PC-3 (cell line): ENCODE results near the gene CDC34. TPM values are rescaled to one million over a fixed set of nuclear protein-coding genes. Genes with fewer than 3 reads are reported as not detected.

Source experiments
- ATAC-seq: fragments of 200-7000 bp; cut with Tn5 transposase; 2 replicates; pipeline ENCODE4 v1.9.1; 2020; ENCODE audit warnings: mild to moderate bottlenecking, moderate library complexity
- BruUV-seq: library from RNA; stranded (reverse); fragments of 400-500 nt; replicated peaks from 2 replicates; lab custom pipeline; 2021; lab: Mats Ljungman, UMichigan
- CTCF ChIA-PET: fragments of 300-600 bp; sonication (Branson Sonifier 250); formaldehyde crosslinking; loops from one replicate; lab custom pipeline; 2022; ENCODE audit warnings: antibody characterized with exemption; lab: Charles Lee
- POLR2A ChIA-PET: fragments of 300-600 bp; sonication (Branson Sonifier 250); formaldehyde crosslinking; loops from one replicate; lab custom pipeline; 2022; ENCODE audit warnings: antibody characterized with exemption; ENCODE audit not compliant: unreplicated experiment; lab: Charles Lee
- DNase-seq: peaks from one replicate; pipeline ENCODE4 v3.0.0-alpha.2; 2015
- H2AFZ ChIP-seq: fragments of 300-600 bp; sonication (generic); 2 replicates; pipeline ENCODE4 v1.6.0; 2016; ENCODE audit warnings: antibody characterized with exemption, low read length
- H3F3A ChIP-seq: fragments of 300-600 bp; sonication (generic); one replicate; pipeline ENCODE4 v1.6.0; 2017; ENCODE audit warnings: antibody characterized with exemption, low read length, control low read depth, mild to moderate bottlenecking; ENCODE audit not compliant: unreplicated experiment
- H3K27ac ChIP-seq: fragments of 300-600 bp; sonication (generic); 2 replicates; pipeline ENCODE4 v1.5.1; 2016; ENCODE audit warnings: mild to moderate bottlenecking, low read length
- H3K27me3 ChIP-seq: fragments of 300-600 bp; sonication (generic); 2 replicates; pipeline ENCODE4 v1.6.1; 2016; ENCODE audit warnings: low read length, mixed read lengths
- H3K36me3 ChIP-seq: fragments of 300-600 bp; sonication (generic); 2 replicates; pipeline ENCODE4 v1.6.1; 2016; ENCODE audit warnings: low read depth, mixed run types, low read length, mixed read lengths
- H3K4me1 ChIP-seq: fragments of 300-600 bp; sonication (generic); 2 replicates; pipeline ENCODE4 v1.5.1; 2016; ENCODE audit warnings: low read length; ENCODE audit not compliant: insufficient read depth
- H3K4me2 ChIP-seq: fragments of 300-600 bp; sonication (generic); 2 replicates; pipeline ENCODE4 v1.6.0; 2016; ENCODE audit warnings: low read length
- H3K4me3 ChIP-seq: fragments of 300-600 bp; sonication (generic); 2 replicates; pipeline ENCODE4 v1.5.1; 2016; ENCODE audit warnings: mild to moderate bottlenecking, low read length, mixed read lengths
- H3K79me2 ChIP-seq: fragments of 300-600 bp; sonication (generic); 2 replicates; pipeline ENCODE4 v1.6.1; 2017; ENCODE audit warnings: low read length, mixed read lengths
- H3K9ac ChIP-seq: fragments of 300-600 bp; sonication (generic); 2 replicates; pipeline ENCODE4 v1.6.0; 2016; ENCODE audit warnings: mild to moderate bottlenecking, low read length
- H3K9me2 ChIP-seq: fragments of 300-600 bp; sonication (generic); replicated peaks from 2 replicates; pipeline ENCODE4 v1.6.1; 2016; ENCODE audit warnings: mixed run types, low read length, mixed read lengths
- H3K9me3 ChIP-seq: fragments of 300-600 bp; sonication (generic); 2 replicates; pipeline ENCODE4 v1.6.1; 2016; ENCODE audit warnings: low read length, mixed read lengths
- H4K20me1 ChIP-seq: fragments of 300-600 bp; sonication (generic); 2 replicates; pipeline ENCODE4 v1.6.1; 2016; ENCODE audit warnings: low read length, mixed read lengths
- CTCF ChIP-seq: fragments of 300-600 bp; sonication (generic); conservative IDR thresholded peaks from 2 replicates; pipeline ENCODE4 v1.5.1; 2017; ENCODE audit warnings: antibody characterized with exemption, low read depth, mild to moderate bottlenecking, low read length
- EZH2 ChIP-seq: fragments of 300-600 bp; sonication (generic); IDR thresholded peaks from one replicate; pipeline ENCODE4 v1.6.1; 2017; ENCODE audit warnings: antibody characterized with exemption, mild to moderate bottlenecking, low read length; ENCODE audit not compliant: unreplicated experiment
- EZH2phosphoT487 ChIP-seq: fragments of 300-600 bp; sonication (generic); IDR thresholded peaks from 2 replicates; pipeline ENCODE4 v1.6.1; 2018; ENCODE audit warnings: mild to moderate bottlenecking, antibody characterized with exemption, low read length, borderline replicate concordance
- intact Hi-C: fragments of 100-400 bp; cut with micrococcal nuclease; formaldehyde crosslinking; loops from 2 replicates; pipeline ENCODE4 v1.9.0; 2023
- total RNA-seq: library from RNA; depleted of rRNA; stranded (reverse); fragments of >200 nt; gene quantifications from 2 replicates; pipeline ENCODE4 v1.2.3, GENCODE V29; 2014

Gene CDC34
- total RNA-seq, 1 experiment from 2014 or later, result 119 TPM

GRCh38 chr19:581399-582111 is 50.0 kb downstream of the CDC34 start:
- Histone ChIP-seq H3K9me3 (no peaks in the 10 kb centered on the region), H3K9ac (no peak overlapping the region), H3K9me2 (no peaks in the 10 kb centered on the region), H4K20me1 (peaks cover 28% of the 10 kb centered on the region), H2AFZ (no peak overlapping the region), H3K4me3 (no peak overlapping the region), H3K27ac (no peak overlapping the region), H3K4me2 (no peak overlapping the region), H3K79me2 (peaks cover 39% of the 10 kb centered on the region), H3K4me1 (peaks cover 5% of the 10 kb centered on the region), H3K36me3 (no peaks in the 10 kb centered on the region; the same call in 1 of the 2 replicates), H3K27me3 (no peaks in the 10 kb centered on the region), H3F3A (no peaks in the 10 kb centered on the region)
- DNase-seq (no peak), ATAC-seq (no peak)
- ChIA-PET POLR2A (no interaction called here), CTCF (no interaction called here)
- no TSS peak for BruUV-seq
- no peak for TF ChIP-seq EZH2phosphoT487
- TF ChIP-seq EZH2, result no peak
- TF ChIP-seq CTCF, result no peak
- intact Hi-C loops, result no loop called here

- no peak for ATAC-seq
- ChIA-PET POLR2A (no interaction called here), CTCF (interaction anchor here (0.6 kb wide), 1 partner anchor 27 kb away, joined by 3 read pairs; no protein-coding TSS in a partner anchor)
- Histone ChIP-seq H2AFZ (no peak overlapping the region), H3K9me3 (no peaks in the 10 kb centered on the region), H3K27me3 (no peaks in the 10 kb centered on the region), H3K9ac (no peak overlapping the region), H3K9me2 (no peaks in the 10 kb centered on the region), H3K4me1 (peaks cover 5% of the 10 kb centered on the region; the same call in 1 of the 2 replicates), H3F3A (no peaks in the 10 kb centered on the region), H3K4me2 (no peak overlapping the region), H3K36me3 (no peaks in the 10 kb centered on the region; the same call in 1 of the 2 replicates), H3K4me3 (no peak overlapping the region), H4K20me1 (peaks cover 17% of the 10 kb centered on the region), H3K79me2 (peaks cover 28% of the 10 kb centered on the region), H3K27ac (no peak overlapping the region)
- TF ChIP-seq CTCF (no peak), EZH2 (no peak), EZH2phosphoT487 (no peak)
- TSS peak; percentile 95 for BruUV-seq
- intact Hi-C loops, result no loop called here
- no peak for DNase-seq
Measured at GRCh38 chr19:582497-583197, 51.1 kb downstream of the CDC34 start.
